Head of caudate nucleus (tissue), 42 donors: Measurements from ENCODE around the gene SH3GLB2.
A peak's percentile ranks its signal among the peaks of the same experiment; 100 is the strongest.

Source experiments
- DNase-seq, 42 donors: peaks; one replicate each; pipeline versions ENCODE4 v3.0.0 to v3.0.0-alpha.2; 2020 to 2021; ENCODE audit warnings: mixed read lengths in 7 of 42
- intact Hi-C: fragments of 100-400 bp; cut with DNase I; formaldehyde crosslinking; loops from one replicate; pipeline ENCODE4 v1.15.0; 2022

The SH3GLB2 gene

DNA sequence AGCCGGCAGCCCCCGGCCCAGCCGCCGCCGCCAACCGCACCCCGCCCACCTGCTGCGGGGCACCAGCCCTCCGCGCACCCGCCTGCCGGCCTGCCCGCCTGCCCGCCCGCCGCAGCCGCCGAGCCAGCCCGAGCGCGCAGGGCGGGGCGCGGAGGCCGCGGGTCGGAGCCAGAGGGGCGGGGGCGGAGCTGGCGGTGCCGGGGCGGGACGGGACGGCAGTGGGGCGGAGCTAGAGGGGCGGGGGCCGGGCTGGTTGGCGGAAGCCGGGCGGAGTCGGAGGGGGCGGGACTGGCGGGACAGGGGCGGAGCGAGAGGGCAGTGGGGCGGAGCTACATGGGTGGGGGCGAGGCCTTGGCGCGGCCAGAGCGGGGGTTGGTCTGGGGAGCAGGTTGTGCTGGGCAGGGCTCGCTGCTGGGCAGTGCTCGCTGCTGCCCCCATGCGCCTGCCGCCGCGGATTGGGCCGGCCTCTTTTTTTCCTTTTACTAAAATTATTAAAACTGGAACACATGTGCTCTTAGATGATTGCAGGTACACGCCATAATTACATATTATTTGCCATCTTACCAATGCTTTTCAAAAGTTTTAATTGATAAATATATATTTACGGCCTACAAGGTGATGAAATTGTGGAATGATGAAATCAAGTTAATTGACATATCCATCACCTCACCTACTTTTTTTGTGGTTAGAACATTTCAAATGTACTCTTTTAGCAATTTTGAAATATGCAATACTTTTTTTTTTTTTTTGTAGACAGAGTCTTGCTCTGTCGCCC, at the start of gene SH3GLB2:
Gene SH3GLB2 (minus strand): TSS at position 140 of the 775 bp plus-strand sequence. CDS start 177 bp downstream, outside the sequence.
- peak; percentile 88 to 100 (median 98) for DNase-seq
- intact Hi-C loops = no loop called here

DNA sequence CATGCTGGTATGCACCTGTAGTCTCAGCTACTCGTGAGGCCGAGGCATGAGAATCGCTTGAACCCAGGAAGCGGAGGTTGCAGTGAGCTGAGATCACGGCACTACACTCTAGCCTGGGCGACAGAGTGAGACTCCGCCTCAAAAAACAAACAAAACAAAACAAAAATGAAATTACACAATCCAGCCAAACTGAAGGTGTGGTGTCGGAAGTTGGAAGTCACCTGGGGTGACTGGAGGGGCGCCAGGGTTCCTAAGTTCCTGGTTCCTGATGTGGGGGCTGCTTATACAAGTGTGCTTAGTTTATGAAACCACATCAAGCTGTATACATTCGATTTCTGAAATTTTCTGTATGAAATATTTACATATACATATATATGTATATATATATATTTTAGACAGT, 49.1 kb upstream of the SH3GLB2 start:
- DNase-seq = no peak
- intact Hi-C loops = no loop called here

DNA sequence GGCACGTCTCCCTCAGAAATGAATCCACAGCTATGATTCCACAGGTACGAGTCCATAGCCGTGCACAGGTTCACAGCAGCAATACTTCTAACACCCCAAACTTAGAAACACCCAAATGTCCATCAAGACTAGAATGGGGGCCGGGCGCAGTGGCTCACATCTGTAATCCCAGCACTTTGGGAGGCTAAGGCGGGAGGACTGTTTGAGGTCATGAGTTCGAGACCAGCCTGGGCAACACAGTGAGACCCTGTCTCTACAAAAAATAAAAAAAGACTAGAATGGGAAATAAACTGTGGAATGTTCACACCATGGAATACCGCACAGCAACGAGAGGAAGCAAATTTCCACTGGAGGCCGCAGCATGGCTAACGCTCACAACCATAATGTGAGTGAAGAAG, 48.5 kb upstream of the SH3GLB2 start:
- no peak for DNase-seq
- intact Hi-C loops = no loop called here

DNA sequence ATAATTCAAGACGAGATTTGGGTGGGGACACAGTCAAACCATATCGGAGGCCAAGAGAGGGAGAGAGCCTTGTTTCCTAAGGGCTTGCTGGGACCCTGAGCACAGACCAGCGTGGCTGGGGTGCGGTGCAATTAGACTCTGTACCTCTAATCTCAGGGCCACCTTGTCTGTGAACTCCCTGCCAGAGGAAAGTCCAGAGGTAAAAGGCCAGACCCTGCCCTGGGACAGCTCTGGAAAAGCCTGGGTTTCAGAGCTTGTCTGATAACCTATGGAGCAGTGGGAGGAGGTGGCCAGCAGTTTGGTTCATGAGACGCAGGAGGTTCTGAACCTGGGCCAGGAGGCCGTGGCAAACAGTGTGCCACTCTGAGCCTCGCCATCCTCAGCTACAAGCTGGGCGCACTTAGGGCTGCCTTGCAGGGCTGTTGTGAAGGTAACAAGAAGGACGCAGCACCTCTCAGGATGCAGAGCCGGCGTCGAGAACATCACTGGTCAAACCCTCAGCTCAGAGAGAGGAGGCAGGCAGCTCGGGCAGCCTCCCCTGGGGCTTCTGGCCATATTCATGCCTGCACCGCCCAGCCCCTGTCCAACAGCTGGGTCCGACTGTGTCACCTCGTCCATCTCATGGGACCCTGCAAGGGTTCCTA, 48.0 kb upstream of the SH3GLB2 start:
- intact Hi-C loops = no loop called here
- DNase-seq = no peak

DNA sequence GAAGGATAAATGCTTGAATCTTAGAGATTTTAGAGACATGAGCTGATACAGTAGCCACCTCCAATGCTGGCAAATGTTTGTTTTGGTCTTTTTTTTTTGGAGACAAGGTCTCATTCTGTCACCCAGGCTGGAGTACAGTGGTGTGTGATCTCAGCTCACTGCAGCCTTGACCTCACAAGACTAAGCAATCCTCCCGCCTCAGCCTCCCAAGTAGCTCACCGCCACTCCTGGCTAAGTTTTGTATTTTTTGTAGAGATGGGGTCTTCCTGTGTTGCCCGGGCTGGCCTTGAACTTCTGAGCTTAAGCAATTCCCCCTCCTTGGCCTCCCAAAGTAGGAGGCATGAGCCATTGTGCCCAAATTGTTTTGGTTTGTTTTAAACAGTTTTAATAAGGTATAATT, 46.0 kb upstream of the SH3GLB2 start:
- DNase-seq = no peak
- intact Hi-C loops = no loop called here

DNA sequence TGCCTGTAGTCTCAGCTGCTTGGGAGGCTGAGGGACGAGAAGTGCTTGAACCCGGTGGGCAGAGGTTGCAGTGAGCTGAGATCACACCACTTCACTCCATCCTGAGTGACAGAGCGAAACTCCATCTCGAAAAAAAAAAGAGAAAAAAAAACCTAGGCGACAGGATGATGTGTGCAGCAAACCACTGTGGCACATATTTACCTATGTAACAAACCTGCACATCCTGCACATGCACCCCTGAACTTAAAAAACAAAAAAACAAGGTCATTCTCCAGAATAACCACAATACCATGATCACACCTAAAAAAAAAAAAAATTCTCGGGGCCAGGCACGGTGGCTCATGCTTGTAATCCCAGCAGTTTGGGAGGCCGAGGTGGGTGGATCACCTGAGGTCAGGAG, 45.3 kb upstream of the SH3GLB2 start:
- no peak for DNase-seq
- intact Hi-C loops = no loop called here

DNA sequence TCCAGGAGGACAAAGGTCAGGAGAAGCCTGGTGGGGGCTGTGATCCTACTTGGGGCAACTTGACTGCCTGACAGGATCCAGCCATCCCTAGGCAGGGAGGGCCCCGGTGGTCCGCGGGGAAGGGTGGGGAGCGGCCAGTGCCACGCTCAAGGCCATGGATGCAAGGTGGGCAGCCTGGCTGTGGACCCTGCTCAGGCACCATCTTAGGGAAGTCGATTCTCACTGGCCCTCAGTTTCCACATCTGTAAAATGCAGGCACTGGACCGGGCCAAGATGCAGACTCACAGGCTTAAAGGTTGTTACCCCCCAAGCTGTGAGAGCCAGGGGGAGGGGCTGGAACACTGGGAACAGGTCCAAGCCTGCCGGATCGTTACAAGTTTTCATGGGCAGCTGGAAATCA, 44.0 kb upstream of the SH3GLB2 start:
- intact Hi-C loops = no loop called here
- DNase-seq = no peak

DNA sequence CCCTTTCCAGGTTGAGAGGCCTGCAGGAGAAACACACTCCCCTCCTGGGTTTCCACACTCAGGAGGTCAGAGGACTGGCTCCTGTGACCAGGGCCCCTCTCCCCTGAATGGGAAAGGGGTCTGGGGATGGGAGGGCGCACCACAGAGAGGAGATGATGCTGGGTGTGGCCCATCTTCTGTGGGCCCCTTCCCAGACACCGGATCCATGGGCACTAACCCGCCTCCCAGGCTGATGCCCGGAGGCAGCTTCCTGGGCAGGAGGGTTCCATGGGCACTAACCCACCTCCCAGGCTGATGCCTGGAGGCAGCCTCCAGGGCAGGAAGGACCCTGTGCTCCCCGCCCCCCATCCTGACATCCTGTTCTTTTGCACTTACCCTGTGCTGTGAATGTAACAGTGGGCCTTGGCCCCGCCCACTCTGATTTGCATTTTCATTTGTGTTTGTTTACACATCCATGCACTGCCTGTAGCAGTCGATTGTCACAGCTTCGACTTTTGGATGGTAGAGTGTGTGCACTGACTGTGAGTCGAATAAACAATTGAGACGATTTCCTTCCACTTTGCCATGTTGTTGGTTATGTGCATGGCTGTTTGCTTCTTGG, 43.5 kb upstream of the SH3GLB2 start:
- intact Hi-C loops = no loop called here
- no peak for DNase-seq

DNA sequence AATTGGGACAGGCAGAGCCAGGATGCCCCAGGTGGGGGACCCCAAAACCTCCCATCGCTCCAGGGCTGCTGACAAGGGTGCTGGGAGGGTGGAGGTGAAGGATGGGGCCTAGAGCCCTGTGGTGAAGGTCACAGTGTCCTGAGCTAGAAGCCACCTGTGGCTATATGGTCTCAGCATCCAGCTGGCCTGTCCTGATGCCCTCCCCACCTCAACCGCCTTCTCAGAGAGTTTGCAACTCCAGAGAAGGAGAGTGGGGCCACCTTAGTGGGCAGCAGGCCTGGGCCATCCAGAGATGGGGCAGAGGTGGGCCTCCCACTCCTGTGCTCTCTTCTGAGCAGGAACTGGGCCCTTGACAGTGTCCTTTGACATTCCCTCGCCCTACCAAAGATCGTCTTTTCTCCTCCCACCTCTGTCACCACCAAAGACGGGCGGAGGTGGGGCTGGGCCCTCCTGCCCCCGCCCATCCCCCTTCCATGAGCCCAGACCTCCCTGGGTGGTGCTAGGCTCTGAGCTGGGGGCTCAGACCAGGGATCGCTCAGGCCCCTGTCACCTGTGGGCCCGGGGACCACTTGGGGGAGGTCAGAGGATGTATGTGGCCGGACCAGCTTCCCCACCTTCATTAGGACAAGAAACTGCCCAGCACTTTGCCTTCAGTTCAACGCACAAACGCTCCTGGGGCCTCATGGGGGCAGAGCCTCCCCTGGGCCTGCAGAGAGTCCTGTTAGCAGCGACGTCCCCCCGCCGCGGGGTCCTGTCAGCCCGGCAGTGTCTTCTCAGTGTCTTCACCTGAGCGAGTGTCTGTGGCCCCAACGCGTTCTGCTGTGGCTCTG, 42.8 kb upstream of the SH3GLB2 start:
- no peak for DNase-seq
- intact Hi-C loops = no loop called here

DNA sequence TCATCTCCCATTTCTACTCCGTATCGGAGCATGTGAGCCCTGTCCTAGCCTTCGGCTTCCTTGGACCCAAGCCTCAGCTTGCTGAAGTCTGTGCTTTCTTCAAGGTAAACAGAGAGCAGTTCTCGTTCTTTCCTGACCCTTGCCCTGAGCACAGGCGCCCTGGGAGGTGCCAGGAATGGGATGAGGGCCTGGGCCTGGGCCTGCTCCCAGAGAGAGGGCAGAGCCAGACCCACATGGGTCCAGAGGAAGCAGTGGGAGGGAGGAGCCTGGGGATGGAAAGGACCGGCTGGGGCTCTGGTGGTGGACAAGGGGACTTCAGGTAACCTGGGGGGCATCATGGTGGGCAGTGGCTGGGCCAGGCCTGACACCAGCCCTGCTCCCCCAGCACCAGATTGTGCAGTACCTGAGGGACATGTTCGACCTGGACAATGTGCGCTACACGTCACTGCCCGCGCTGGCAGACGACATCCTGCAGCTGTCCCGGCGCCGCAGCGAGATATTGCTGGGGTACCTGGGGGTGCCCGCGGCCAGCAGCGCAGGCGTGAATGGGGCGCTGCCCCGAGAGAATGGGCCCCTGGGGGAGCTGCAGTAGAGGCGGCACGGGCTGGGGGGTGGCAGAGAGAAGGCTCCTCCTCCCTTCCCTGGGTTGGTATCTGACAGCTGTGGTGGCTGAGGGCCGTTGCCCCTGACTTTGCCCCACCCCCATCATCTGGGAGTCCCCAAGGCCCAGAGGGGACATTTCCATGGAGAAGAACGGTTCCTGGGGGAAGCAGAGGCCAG, 41.9 kb upstream of the SH3GLB2 start:
- intact Hi-C loops = no loop called here
- DNase-seq = no peak

DNA sequence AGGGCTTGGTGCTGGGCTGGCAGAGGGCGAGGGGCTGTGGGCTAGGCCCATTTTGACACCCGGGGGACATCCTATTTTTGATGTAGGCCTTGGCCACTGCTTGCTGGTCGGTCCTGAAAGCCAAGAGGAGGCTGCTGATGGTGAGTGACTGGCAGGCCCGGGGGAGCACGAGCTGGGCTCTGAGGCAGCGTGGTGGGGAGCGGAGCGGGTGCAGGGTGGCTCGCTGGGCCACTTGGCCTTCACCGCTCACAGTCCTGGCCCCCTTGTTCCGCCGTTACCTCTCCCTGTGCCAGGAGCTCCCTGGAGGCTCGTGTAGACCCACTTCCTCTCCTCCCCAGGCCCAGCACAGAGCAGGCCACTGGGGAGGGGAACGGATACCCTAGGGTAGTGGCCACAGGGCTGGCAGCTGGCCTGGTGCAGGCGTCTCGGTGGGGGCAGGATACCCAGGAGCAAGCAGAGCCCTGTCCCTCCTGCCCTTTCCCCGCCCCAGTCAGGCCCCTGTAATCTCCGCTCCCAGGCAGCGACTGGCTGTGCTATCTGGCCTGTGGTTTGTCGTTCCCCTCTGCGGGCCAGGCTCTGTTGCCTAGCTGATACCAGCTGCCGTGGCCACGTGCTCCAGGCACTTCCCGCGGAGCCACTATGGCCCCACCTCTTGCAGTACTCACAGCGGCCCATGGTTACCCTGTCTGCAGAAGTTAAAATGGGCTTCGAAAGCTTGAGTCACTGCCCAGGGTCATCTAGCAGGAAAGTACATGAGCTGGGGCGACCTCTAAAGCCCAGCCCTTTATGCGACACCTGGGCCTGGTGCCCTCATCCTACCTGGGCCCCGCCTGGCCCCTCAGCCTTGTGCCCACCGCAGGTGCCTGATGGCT, 41.1 kb upstream of the SH3GLB2 start:
- intact Hi-C loops = no loop called here
- DNase-seq = peak; percentile 22 to 75 (median 55)

DNA sequence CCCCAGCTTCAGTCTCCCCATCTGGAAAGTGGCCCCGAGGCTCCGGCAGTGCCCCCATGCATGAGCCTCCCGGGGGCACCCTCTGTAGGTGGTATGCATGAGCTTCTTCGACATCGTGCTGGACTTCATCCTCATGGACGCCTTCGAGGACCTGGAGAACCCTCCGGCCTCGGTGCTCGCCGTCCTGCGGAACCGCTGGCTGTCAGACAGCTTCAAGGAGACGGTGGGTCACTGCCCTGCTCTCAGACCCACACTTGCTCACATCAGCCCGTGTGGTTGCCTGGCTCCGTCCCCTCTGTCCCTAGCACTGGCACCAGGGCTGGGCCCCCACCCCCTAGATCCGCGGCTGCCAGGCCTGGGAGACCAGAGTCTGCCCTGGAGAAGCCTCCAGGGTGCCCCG, 40.0 kb upstream of the SH3GLB2 start:
- no peak for DNase-seq
- intact Hi-C loops = no loop called here

DNA sequence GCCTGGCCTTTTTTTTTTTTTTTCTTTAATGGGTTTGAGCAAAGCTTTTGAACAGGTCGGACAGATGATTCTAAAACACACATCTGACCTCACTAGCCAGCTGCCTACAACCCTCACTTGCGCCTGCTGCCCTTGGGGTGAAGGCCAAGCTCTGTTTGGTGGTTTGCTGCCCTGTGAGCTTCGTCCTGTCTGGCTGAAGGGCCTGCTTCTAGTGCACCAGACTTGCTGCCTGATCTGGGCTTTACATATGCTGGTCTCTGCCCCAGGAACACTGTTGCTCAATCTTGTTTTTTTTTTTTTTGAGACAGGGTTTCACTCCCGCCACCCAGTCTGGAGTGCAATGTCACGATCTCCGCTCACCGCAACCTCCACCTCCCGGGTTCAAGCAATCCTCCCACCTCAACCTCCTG, 36.4 kb upstream of the SH3GLB2 start:
- intact Hi-C loops = no loop called here
- DNase-seq = no peak

DNA sequence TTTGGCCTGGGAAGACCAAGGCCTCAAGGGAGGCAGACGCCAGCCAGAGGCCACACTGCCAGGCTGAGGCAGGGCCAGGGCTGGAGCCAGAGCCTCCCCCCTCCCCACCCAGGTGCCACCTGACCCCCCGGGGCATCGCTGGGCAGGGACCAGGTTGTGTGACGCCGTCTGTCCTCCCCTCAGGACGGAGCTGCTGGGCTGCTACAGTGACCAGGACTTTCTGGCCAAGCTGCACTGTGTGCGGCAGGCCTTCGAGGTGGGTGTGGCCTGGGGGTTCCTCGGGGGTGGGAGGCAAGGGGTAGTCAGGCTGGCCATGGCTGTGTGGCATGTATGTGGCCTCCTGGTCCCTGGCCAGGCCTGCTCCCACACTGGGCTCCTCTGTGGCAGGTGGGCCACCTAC, 34.9 kb upstream of the SH3GLB2 start:
- DNase-seq = no peak
- intact Hi-C loops = no loop called here

DNA sequence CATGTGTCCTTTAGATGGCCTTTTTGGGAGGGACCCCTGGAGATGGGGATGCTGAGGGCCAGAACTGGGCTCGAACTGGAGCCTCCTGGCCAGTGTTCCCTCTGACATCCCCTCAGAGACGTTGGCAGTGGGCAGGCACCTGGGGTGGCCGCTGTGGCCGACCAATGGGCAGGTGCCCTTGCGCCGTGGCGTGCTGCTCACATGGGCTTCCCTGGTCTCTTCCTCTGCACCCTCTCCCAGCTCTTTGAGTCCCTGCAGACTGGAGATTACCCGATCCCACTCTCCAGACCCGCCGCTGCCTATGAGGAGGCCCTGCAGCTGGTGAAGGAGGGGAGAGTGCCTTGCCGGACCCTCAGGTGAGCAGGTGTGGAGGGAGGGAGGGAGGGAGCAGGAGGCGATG, 32.9 kb upstream of the SH3GLB2 start:
- no peak for DNase-seq

DNA sequence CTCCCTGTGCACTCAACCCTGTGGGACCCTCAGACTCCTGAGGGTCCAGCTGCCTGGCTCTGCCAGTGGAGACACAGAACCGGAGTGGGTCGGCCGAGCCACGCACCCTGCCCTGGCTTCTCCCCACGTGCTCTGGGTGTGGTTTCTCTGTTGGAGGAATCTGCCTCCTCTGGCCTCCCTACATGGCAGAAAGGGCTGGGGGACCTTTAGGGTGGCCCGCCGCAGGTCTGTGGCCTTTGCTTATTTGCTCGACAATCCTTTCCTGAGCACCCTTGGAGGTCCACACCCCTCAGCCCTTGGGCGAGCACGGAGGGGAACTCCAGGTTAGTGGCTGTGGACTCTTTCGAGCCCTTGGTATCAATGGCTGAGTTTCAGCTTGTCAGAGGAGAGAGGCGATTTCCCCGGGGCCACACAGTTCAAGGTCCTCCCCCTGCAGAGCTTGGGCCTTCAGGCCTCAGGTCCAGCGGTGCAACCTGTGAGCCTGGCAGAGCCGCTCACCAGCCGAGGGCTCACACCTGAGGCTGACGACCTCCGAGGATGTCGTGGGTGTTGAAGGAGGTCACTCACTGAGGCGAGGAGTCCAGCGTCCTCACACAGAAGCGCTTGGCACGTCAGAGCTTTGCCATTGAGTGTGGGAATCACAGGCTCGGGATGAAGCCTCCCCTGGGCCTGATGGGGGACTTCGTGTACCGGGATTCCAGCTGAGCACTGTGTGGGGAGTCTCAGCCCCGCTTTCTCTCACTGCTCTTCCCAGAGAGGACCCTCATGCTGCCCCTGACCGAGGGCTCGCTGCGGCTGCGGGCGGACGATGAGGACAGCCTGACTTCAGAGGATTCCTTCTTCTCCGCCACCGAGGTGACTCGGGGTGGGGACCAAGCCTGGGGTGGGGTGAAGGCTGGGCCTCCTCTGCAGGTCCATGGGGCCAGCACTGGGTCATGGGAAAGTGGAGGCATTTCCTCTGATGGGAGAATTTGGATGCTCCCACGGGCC, 32.0 kb upstream of the SH3GLB2 start:
- intact Hi-C loops = no loop called here
- no peak for DNase-seq

More for the DNA sequence above, 32.9 kb upstream of the SH3GLB2 start:
- intact Hi-C loops = no loop called here
